Prostate gland (tissue), 2 donors: ENCODE results near the gene SIRT4. TPM values are rescaled to one million over a fixed set of nuclear protein-coding genes. Genes with fewer than 3 reads are reported as not detected.
A peak's percentile ranks its signal among the peaks of the same experiment; 100 is the strongest.

Source experiments
- DNase-seq: peaks from one replicate; pipeline ENCODE4 v3.0.0-alpha.2; 2019; ENCODE audit warnings: low spot score
- H3K27ac ChIP-seq, 2 donors: fragments of 200-600 bp; sonication (generic); 2 replicates each; pipeline ENCODE4 v1.5.1; 2017 to 2019
- H3K27me3 ChIP-seq: fragments of 200-600 bp; sonication (generic); replicated peaks from 2 replicates; pipeline ENCODE4 v1.5.1; 2019; ENCODE audit not compliant: insufficient read depth
- H3K36me3 ChIP-seq, 2 donors: fragments of 200-600 bp; sonication (generic); 1 replicate in 1 of 2; 2 replicates in 1 of 2; pipeline versions ENCODE4 v1.5.1 to v1.8.1; 2017 to 2019
- H3K4me1 ChIP-seq: fragments of 200-600 bp; sonication (generic); replicated peaks from 2 replicates; pipeline ENCODE4 v1.5.1; 2019
- H3K4me3 ChIP-seq, 2 donors: fragments of 200-600 bp; sonication (generic); 2 replicates each; pipeline ENCODE4 v1.5.1; 2017 to 2019
- H3K9me3 ChIP-seq: fragments of 200-600 bp; sonication (generic); 2 replicates; pipeline ENCODE4 v1.5.1; 2017
- POLR2A ChIP-seq: fragments of 450-650 bp; IDR thresholded peaks from one replicate; pipeline ENCODE4 v1.6.1; 2016; ENCODE audit warnings: antibody characterized with exemption, mild to moderate bottlenecking
- POLR2AphosphoS5 ChIP-seq: sonication (generic); formaldehyde crosslinking; IDR thresholded peaks from one replicate; pipeline ENCODE4 v1.6.1; 2017; ENCODE audit warnings: antibody characterized with exemption
- WGBS: methylation state at CpG from one replicate; pipeline ENCODE4 v1.1.5; 2018; 5-methylcytosine and 5-hydroxymethylcytosine counted together
- intact Hi-C: fragments of 100-400 bp; cut with DNase I; formaldehyde crosslinking; loops from one replicate; pipeline ENCODE4 v1.14.2; 2022
- total RNA-seq, 2 donors: library from RNA; depleted of rRNA; stranded (reverse); fragments of >200 nt; gene quantifications; one replicate each; pipeline ENCODE4 v1.1.0, GENCODE V29; 2016
- TF ChIP-seq, protein P1 (sequence below), 4 experiments: fragments of 200-600 bp in 2 of 4; fragments of 450-650 bp in 2 of 4; sonication (generic) in 2 of 4; IDR thresholded peaks; 1 replicate in 3 of 4; 2 replicates in 1 of 4; pipeline ENCODE4 v1.5.1; 2016 to 2019; ENCODE audit warnings: antibody characterized with exemption in 4 of 4, mild to moderate bottlenecking in 2 of 4, moderate library complexity in 2 of 4

The SIRT4 gene
- total RNA-seq, 2 donors from 2014 or later, result 0.96 to 2.2 TPM

DNA sequence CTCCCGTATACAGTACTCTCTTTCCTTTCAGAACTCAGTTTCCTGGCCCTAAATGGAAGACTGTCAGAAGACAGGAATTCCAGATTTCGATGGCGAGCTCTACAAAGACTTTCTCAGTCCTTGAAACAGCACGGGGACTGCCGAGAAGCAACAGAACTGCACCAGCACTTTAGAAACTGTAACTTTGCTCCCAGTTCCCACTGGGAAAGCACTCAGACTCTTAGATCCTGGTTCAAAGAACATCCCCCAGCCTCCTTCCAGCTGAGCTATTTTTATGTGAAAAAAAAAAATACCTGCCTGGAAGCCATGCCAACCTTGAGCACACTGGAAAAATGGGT is 38.4 kb upstream of the SIRT4 start:
- no peak for DNase-seq
- intact Hi-C loops, result loop anchor here (2.0 kb wide), 1 partner anchor 63 kb away; the partner anchor contains the start of gene RPLP0
- no peaks in the 10 kb centered on the region for H3K9me3 ChIP-seq

DNA sequence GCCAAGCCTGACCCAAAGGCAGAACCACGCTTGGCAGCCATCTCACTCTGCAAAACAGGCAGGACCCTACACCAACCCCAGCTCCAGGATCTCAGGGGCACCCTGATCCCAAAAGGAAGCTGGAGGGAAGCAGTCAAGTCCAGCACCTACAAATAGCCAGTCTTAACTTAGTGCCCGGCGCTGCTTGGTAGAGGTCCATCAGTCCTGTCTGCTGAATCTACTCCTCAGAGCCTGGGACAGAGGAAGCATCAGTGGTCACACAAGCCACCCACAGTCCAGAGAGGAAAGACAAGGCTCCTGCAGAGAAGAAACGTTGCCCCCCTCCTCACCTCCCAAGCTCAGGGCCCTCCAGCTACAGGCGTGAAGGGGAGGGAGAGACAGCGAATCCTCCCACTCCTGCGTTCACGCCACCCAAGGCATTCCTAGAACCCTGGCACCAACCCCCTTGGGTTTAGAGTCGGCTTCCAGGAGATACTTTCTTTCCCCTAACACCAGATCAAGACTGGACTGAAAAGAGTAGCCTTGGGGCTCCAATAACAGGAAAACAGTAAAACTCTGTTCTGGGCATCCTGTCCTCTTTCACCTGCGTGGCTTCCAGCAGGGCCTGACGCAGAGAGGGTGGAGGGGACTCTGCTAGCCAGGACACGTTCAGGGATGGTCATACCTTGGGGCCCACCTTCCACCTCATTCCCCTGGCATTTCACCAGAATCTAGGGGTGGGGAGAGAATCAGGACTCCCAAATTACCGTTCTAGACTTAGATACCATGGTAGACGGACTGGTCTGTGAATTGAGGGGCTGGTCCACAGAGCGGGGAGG is 37.8 kb upstream of the SIRT4 start:
- TF ChIP-seq POLR2A (peak; percentile 41), POLR2AphosphoS5 (peak; percentile 72)
- TF ChIP-seq, protein P1, sequence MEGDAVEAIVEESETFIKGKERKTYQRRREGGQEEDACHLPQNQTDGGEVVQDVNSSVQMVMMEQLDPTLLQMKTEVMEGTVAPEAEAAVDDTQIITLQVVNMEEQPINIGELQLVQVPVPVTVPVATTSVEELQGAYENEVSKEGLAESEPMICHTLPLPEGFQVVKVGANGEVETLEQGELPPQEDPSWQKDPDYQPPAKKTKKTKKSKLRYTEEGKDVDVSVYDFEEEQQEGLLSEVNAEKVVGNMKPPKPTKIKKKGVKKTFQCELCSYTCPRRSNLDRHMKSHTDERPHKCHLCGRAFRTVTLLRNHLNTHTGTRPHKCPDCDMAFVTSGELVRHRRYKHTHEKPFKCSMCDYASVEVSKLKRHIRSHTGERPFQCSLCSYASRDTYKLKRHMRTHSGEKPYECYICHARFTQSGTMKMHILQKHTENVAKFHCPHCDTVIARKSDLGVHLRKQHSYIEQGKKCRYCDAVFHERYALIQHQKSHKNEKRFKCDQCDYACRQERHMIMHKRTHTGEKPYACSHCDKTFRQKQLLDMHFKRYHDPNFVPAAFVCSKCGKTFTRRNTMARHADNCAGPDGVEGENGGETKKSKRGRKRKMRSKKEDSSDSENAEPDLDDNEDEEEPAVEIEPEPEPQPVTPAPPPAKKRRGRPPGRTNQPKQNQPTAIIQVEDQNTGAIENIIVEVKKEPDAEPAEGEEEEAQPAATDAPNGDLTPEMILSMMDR (IDR thresholded peaks at IDR 0.05), result no peak
- intact Hi-C loops, result loop anchor here (2.0 kb wide), 1 partner anchor 63 kb away; the partner anchor contains the start of gene RPLP0
- DNase-seq, result peak; percentile 64

More for the DNA sequence above, 38.4 kb upstream of the SIRT4 start:
- Histone ChIP-seq H3K36me3 (no peaks in the 10 kb centered on the region), H3K27ac (peak overlapping the region; percentile 89 to 94), H3K4me3 (peak overlapping the region; percentile 67 to 93), H3K4me1 (peaks cover 20% of the 10 kb centered on the region), H3K27me3 (no peaks in the 10 kb centered on the region)
- WGBS, result 13% methylated on average over 5 of the region's 5 CpGs
- TF ChIP-seq, protein P1 (IDR thresholded peaks at IDR 0.05), result no peak
- TF ChIP-seq POLR2A (no peak), POLR2AphosphoS5 (no peak)

DNA sequence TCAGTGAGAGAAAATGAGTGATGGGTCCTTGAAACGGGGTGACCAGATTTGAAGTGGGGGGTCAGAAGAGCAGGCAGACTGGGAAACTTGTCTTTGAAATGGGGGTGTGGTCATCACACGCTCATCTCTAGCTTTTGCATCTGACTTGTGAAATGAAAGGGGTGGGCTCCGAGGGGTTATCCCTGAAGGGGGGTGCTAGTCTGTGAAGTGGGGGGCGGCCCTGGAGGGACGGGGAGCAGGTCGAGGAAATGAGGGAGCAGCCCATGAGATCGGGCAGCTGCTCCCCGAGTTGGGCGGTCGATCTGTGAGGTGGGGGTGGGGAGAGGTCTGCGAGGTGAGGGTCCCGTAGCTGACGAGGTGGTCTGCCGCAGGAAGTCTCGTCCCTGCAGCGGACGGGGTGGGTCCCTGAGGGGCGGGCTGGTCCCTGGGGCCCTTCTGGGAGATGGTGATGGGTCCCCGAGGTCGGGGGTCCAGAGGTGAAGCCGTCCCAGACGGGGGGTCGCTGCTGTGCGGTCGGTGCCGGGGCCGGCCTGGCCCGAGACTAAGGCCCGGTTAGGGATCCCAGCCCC is 37.1 kb upstream of the SIRT4 start:
- H3K4me3 ChIP-seq, result peak overlapping the region; percentile 67 to 93
- no peak for TF ChIP-seq POLR2AphosphoS5
- TF ChIP-seq, protein P1 (IDR thresholded peaks at IDR 0.05), result no peak
- no peak for TF ChIP-seq POLR2A
- H3K27ac ChIP-seq, result peak overlapping the region; percentile 89 to 94
- peaks cover 20% of the 10 kb centered on the region for H3K4me1 ChIP-seq
- no peaks in the 10 kb centered on the region for H3K36me3 ChIP-seq
- H3K27me3 ChIP-seq, result no peaks in the 10 kb centered on the region
- no peak for DNase-seq
- H3K9me3 ChIP-seq, result no peaks in the 10 kb centered on the region
- intact Hi-C loops, result loop anchor here (2.0 kb wide), 1 partner anchor 64 kb away; the partner anchor contains the start of gene RPLP0
- WGBS, result 2% methylated on average over 22 of the region's 29 CpGs

More for the DNA sequence above, 37.8 kb upstream of the SIRT4 start:
- Histone ChIP-seq H3K36me3 (no peaks in the 10 kb centered on the region), H3K4me1 (peaks cover 20% of the 10 kb centered on the region), H3K27me3 (no peaks in the 10 kb centered on the region), H3K9me3 (no peaks in the 10 kb centered on the region), H3K4me3 (peak overlapping the region; percentile 67 to 93), H3K27ac (peak overlapping the region; percentile 89 to 94)
- 16% methylated on average over 15 of the region's 15 CpGs for WGBS

DNA sequence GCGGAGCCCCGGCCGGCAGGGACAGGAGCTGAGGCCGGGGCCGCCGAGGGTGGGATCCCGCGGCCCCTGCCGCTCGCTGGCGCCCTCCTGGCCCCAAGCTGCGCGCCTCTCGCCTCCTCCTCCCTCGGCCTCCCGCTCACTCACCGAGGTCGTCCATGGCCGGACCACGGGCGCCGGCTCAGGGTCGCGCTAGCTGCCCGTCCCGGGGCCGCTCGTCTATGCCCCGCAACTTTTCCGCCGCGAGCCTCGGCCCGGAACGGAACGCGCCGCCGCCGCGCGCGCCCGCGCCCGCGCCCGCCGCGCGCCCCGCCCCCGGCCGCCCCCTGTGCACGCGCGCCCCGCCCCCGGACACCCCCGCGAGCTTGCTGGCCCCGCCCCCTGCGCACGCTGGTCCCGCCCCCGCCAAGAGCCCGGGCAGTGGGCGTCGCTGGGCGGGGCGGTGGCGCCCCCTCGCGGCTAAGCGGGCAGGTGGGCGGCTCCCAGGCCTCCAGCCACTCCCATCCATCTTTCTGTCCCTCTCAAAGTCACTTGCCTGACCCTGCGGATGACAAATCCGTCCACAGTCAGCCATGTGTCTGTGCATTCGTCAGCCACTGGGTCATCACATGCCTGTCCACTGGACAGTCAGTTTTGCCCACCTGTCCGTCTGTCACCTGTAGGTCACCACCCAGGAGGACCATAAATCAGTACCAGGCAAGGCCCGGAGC is 36.5 kb upstream of the SIRT4 start, which contains the start of gene PXN:
PXN (minus strand) TSS at position 258 of the 707 bp plus-strand sequence; CDS start at position 157, 101 bp downstream.
- H3K4me3 ChIP-seq, result peak within 1 kb of the TSS; percentile 67 to 93
- peak within 1 kb of the TSS; percentile 89 to 94 for H3K27ac ChIP-seq
- TF ChIP-seq POLR2A, result peak; percentile 82
- TF ChIP-seq, protein P1 (IDR thresholded peaks at IDR 0.05), result peak; percentile 88 to 95 (median 91)
- TF ChIP-seq POLR2AphosphoS5, result peak; percentile 20
- intact Hi-C loops, result loop anchor here (1.0 to 2.0 kb wide), 2 partner anchors 37 to 65 kb away; partner anchors contain the start of gene RPLP0
- DNase-seq, result peak; percentile 84
- H3K9me3 ChIP-seq, result no peaks in the 10 kb centered on the region
- WGBS, result 2% methylated on average over 30 of the region's 81 CpGs
- H3K4me1 ChIP-seq, result peaks cover 20% of the 10 kb centered on the region
- no peaks in the 10 kb centered on the region for H3K36me3 ChIP-seq
- no peaks in the 10 kb centered on the region for H3K27me3 ChIP-seq
